HepG2 (cell line): Measurements from ENCODE around the gene SLC44A4. TPM values are rescaled to one million over a fixed set of nuclear protein-coding genes. Genes with fewer than 3 reads are reported as not detected.
A peak's percentile ranks its signal among the peaks of the same experiment; 100 is the strongest.

Source experiments
- ASH2L ChIP-seq: fragments of 300-600, 200-600 bp; sonication (generic); IDR thresholded peaks from 2 replicates; pipeline ENCODE4 v1.7.0; 2017; ENCODE audit warnings: low read depth, mild to moderate bottlenecking, moderate library complexity, mixed read lengths, low read length; ENCODE audit not compliant: insufficient read length
- EZH2 ChIP-seq: conservative IDR thresholded peaks from 2 replicates; pipeline ENCODE4 v1.6.1; 2012; ENCODE audit warnings: mild to moderate bottlenecking, low read depth, low read length, moderate library complexity
- HIVEP1 ChIP-seq: sonication (generic); formaldehyde crosslinking; IDR thresholded peaks from 2 replicates; pipeline ENCODE4 v1.4.0; 2020; ENCODE audit warnings: mild to moderate bottlenecking, missing genetic modification reagents
- HNRNPUL1 ChIP-seq: fragments of 200-400 bp; formaldehyde crosslinking; IDR thresholded peaks from 2 replicates; pipeline ENCODE4 v1.6.1; 2017; ENCODE audit warnings: low read depth, mild to moderate bottlenecking, low read length, moderate library complexity
- ISL2 ChIP-seq: sonication (generic); formaldehyde crosslinking; IDR thresholded peaks from 2 replicates; pipeline ENCODE4 v1.5.0; 2020; ENCODE audit warnings: missing genetic modification reagents
- KAT2B ChIP-seq: fragments of 150-350 bp; IDR thresholded peaks from 2 replicates; pipeline ENCODE4 v1.6.1; 2014; ENCODE audit warnings: low read depth, low read length, borderline replicate concordance
- NR2F2 ChIP-seq: IDR thresholded peaks from 2 replicates; pipeline ENCODE4 v1.6.1; 2012; ENCODE audit warnings: low read depth, inconsistent platforms, borderline replicate concordance
- POLR2AphosphoS2 ChIP-seq: IDR thresholded peaks from 2 replicates; pipeline ENCODE4 v1.6.1; 2011; ENCODE audit warnings: low read depth, low read length, improper control_type of control experiment
- REPIN1 ChIP-seq: sonication (generic); formaldehyde crosslinking; IDR thresholded peaks from 2 replicates; pipeline ENCODE4 v1.8.0; 2022; ENCODE audit warnings: missing genetic modification reagents, low read depth, mild to moderate bottlenecking, borderline replicate concordance
- ZBTB7B ChIP-seq: sonication (generic); formaldehyde crosslinking; IDR thresholded peaks from 2 replicates; pipeline ENCODE4 v1.4.0; 2020; ENCODE audit warnings: missing genetic modification reagents
- ZNF10 ChIP-seq: sonication (generic); formaldehyde crosslinking; IDR thresholded peaks from 2 replicates; pipeline ENCODE4 v1.4.0; 2020; ENCODE audit warnings: mild to moderate bottlenecking, low read depth, missing genetic modification reagents, borderline replicate concordance
- ZNF33B ChIP-seq: sonication (generic); formaldehyde crosslinking; IDR thresholded peaks from 2 replicates; pipeline ENCODE4 v1.5.1; 2020; ENCODE audit warnings: mild to moderate bottlenecking, missing genetic modification reagents
- ZNF431 ChIP-seq: sonication (generic); formaldehyde crosslinking; IDR thresholded peaks from 2 replicates; pipeline ENCODE4 v1.9.0; 2022; ENCODE audit warnings: missing genetic modification reagents, low read depth, mild to moderate bottlenecking, borderline replicate concordance
- ZNF589 ChIP-seq: sonication (generic); formaldehyde crosslinking; conservative IDR thresholded peaks from 2 replicates; pipeline ENCODE4 v1.8.0; 2022; ENCODE audit warnings: mild to moderate bottlenecking, moderate library complexity, missing genetic modification reagents
- ZNF780A ChIP-seq: sonication (generic); formaldehyde crosslinking; IDR thresholded peaks from 2 replicates; pipeline ENCODE4 v1.8.0; 2022; ENCODE audit warnings: mild to moderate bottlenecking, missing genetic modification reagents, moderate library complexity
- ZNF841 ChIP-seq: sonication (generic); formaldehyde crosslinking; IDR thresholded peaks from 2 replicates; pipeline ENCODE4 v1.8.1; 2023; ENCODE audit warnings: missing genetic modification reagents, borderline replicate concordance
- polyA plus RNA-seq, 8 experiments: library from polyadenylated mRNA; depleted of rRNA in 3 of 8; stranded (reverse) in 7 of 8; unstranded in 1 of 8; fragments of >200 nt; fragmentation: Illumina TruSeq in 4 of 8; extraction: Trizol in 4 of 8; gene quantifications; 2 replicates each; pipeline versions ENCODE4 v1.2.1 to v1.2.3, GENCODE V29; 2011 to 2016; ENCODE audit warnings: low read depth in 4 of 8, missing spikeins in 1 of 8, mixed read lengths in 1 of 8; ENCODE audit not compliant: insufficient read depth in 1 of 8
- total RNA-seq, 5 experiments: library from RNA; depleted of rRNA; stranded (reverse); fragments of >200 nt; fragmentation: Illumina TruSeq; extraction: Trizol; gene quantifications; 2 replicates each; pipeline ENCODE4 v1.2.3, GENCODE V29; 2016; ENCODE audit warnings: low read depth in 1 of 5
- TF ChIP-seq, protein P1 (sequence below): sonication (generic); formaldehyde crosslinking; IDR thresholded peaks from 2 replicates; pipeline ENCODE4 v1.5.0; 2020; ENCODE audit warnings: mild to moderate bottlenecking, missing genetic modification reagents, borderline replicate concordance
- TF ChIP-seq, protein P2 (sequence below): IDR thresholded peaks from 2 replicates; pipeline ENCODE4 v1.6.1; 2016; ENCODE audit warnings: mild to moderate bottlenecking, missing biosample characterization, missing genetic modification reagents
- TF ChIP-seq, protein P3 (sequence below): IDR thresholded peaks from 2 replicates; pipeline ENCODE4 v1.6.1; 2012; ENCODE audit warnings: inconsistent platforms
- TF ChIP-seq, protein P4 (sequence below): sonication (generic); formaldehyde crosslinking; IDR thresholded peaks from 2 replicates; pipeline ENCODE4 v1.5.0; 2020; ENCODE audit warnings: missing genetic modification reagents
- TF ChIP-seq, protein P5 (sequence below): sonication (generic); formaldehyde crosslinking; IDR thresholded peaks from 2 replicates; pipeline ENCODE4 v1.4.0; 2020; ENCODE audit warnings: missing genetic modification reagents
- TF ChIP-seq, protein P6 (sequence below): sonication (generic); formaldehyde crosslinking; IDR thresholded peaks from 2 replicates; pipeline ENCODE4 v1.5.0; 2020; ENCODE audit warnings: missing genetic modification reagents

Gene SLC44A4
- total and polyA plus RNA-seq, 2 of the 13 experiments (the other 11 are each of a cell fraction or from before 2014, with no cell fraction given): 3.5 to 5.9 TPM

DNA sequence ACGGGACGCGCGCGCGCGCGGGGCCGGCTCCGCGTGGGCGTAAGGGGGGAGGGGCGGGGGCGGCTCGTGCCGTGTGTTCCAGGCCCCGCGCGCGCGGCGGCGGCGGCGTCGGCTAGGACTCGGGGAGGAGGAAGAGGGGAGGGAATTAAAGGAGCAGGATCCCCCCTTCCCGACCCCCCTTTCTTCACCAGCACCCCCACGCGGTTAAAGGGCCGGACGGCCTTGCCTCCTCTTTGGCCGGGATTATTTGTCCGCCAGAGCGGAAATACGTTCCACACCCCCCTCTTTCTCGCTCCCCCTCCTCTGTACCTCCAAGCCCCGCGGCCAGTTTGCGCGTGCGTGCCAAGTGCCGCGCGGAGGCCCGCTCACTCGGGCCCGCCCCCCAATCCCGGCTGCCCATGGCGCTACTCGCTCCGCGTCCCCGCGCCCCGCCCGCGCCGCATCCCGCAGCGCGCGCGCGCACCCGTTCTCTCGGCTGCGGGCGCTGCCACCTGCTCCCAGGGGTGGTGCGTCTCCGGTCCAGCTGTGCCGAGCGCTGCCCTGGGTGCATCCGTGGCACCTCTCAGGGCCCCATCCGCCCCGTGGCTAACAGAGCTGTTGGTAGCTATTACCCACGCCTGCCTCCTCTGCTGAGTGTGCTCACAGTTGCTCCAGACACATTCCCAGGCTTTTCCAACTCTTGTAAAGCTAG is 23.3 kb upstream of the SLC44A4 start, which contains the start of gene ZBTB12 (continued):
- TF ChIP-seq, protein P1, sequence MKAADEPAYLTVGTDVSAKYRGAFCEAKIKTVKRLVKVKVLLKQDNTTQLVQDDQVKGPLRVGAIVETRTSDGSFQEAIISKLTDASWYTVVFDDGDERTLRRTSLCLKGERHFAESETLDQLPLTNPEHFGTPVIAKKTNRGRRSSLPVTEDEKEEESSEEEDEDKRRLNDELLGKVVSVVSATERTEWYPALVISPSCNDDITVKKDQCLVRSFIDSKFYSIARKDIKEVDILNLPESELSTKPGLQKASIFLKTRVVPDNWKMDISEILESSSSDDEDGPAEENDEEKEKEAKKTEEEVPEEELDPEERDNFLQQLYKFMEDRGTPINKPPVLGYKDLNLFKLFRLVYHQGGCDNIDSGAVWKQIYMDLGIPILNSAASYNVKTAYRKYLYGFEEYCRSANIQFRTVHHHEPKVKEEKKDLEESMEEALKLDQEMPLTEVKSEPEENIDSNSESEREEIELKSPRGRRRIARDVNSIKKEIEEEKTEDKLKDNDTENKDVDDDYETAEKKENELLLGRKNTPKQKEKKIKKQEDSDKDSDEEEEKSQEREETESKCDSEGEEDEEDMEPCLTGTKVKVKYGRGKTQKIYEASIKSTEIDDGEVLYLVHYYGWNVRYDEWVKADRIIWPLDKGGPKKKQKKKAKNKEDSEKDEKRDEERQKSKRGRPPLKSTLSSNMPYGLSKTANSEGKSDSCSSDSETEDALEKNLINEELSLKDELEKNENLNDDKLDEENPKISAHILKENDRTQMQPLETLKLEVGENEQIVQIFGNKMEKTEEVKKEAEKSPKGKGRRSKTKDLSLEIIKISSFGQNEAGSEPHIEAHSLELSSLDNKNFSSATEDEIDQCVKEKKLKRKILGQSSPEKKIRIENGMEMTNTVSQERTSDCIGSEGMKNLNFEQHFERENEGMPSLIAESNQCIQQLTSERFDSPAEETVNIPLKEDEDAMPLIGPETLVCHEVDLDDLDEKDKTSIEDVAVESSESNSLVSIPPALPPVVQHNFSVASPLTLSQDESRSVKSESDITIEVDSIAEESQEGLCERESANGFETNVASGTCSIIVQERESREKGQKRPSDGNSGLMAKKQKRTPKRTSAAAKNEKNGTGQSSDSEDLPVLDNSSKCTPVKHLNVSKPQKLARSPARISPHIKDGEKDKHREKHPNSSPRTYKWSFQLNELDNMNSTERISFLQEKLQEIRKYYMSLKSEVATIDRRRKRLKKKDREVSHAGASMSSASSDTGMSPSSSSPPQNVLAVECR (CRISPR knock-in tag): peak; percentile 68; the same call in 1 of the 2 replicates
- TF ChIP-seq ZNF589 (CRISPR knock-in tag): 0 out of 2 replicates have a peak, but pooled peaks have one; percentile 39
- no peak for TF ChIP-seq EZH2
- TF ChIP-seq, protein P2, sequence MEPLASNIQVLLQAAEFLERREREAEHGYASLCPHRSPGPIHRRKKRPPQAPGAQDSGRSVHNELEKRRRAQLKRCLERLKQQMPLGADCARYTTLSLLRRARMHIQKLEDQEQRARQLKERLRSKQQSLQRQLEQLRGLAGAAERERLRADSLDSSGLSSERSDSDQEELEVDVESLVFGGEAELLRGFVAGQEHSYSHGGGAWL: 0 out of 2 replicates have a peak, but pooled peaks have one; percentile 29
- TF ChIP-seq REPIN1 (CRISPR knock-in tag): peak; percentile 25; the same call in 1 of the 2 replicates
- TF ChIP-seq ZNF33B (CRISPR knock-in tag): no peak
- TF ChIP-seq POLR2AphosphoS2: no peak
- no peak for TF ChIP-seq NR2F2
- no peak for TF ChIP-seq ZNF841 (CRISPR knock-in tag)
- peak; percentile 96 for TF ChIP-seq ZNF431 (CRISPR knock-in tag)
- TF ChIP-seq ZNF10: no peak
- TF ChIP-seq, protein P3, sequence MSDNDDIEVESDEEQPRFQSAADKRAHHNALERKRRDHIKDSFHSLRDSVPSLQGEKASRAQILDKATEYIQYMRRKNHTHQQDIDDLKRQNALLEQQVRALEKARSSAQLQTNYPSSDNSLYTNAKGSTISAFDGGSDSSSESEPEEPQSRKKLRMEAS: peak; percentile 83; the same call in 1 of the 2 replicates
- TF ChIP-seq ZBTB7B (CRISPR knock-in tag): no peak
- TF ChIP-seq HNRNPUL1: no peak
- no peak for TF ChIP-seq HIVEP1
- TF ChIP-seq KAT2B: no peak
- TF ChIP-seq ZNF780A: no peak
- TF ChIP-seq, protein P4, sequence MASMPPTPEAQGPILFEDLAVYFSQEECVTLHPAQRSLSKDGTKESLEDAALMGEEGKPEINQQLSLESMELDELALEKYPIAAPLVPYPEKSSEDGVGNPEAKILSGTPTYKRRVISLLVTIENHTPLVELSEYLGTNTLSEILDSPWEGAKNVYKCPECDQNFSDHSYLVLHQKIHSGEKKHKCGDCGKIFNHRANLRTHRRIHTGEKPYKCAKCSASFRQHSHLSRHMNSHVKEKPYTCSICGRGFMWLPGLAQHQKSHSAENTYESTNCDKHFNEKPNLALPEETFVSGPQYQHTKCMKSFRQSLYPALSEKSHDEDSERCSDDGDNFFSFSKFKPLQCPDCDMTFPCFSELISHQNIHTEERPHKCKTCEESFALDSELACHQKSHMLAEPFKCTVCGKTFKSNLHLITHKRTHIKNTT (CRISPR knock-in tag): peak; percentile 81; the same call in 1 of the 2 replicates
- TF ChIP-seq, protein P5, sequence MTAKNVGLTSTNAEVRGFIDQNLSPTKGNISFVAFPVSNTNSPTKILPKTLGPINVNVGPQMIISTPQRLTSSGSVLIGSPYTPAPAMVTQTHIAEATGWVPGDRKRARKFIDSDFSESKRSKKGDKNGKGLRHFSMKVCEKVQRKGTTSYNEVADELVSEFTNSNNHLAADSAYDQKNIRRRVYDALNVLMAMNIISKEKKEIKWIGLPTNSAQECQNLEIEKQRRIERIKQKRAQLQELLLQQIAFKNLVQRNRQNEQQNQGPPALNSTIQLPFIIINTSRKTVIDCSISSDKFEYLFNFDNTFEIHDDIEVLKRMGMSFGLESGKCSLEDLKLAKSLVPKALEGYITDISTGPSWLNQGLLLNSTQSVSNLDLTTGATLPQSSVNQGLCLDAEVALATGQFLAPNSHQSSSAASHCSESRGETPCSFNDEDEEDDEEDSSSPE (CRISPR knock-in tag): peak; percentile 35; the same call in 1 of the 2 replicates
- peak; percentile 84 for TF ChIP-seq ASH2L
- no peak for TF ChIP-seq ISL2
- TF ChIP-seq, protein P6, sequence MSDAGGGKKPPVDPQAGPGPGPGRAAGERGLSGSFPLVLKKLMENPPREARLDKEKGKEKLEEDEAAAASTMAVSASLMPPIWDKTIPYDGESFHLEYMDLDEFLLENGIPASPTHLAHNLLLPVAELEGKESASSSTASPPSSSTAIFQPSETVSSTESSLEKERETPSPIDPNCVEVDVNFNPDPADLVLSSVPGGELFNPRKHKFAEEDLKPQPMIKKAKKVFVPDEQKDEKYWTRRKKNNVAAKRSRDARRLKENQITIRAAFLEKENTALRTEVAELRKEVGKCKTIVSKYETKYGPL (CRISPR knock-in tag): no peak
